OCI-LY1 (cell line): Measurements from ENCODE around the gene PGAM2.
"Not testable (repeated sequence)": the region's sequence is repeated elsewhere in the genome, so short reads cannot be mapped to it uniquely, and the experiment has no call there.

Source experiments
- EZH2 ChIP-seq: fragments of 200-600 bp; sonication (generic), shearing (Covaris generic); IDR thresholded peaks from 2 replicates; pipeline ENCODE4 v1.8.0; 2017; ENCODE audit warnings: borderline replicate concordance, mixed run types, mild to moderate bottlenecking, antibody characterized with exemption, low read length, moderate library complexity, mixed read lengths
- TF ChIP-seq, protein P1 (sequence below): fragments of 200-600 bp; sonication (generic), shearing (Covaris generic); IDR thresholded peaks from 2 replicates; pipeline ENCODE4 v1.5.1; 2017; ENCODE audit warnings: mild to moderate bottlenecking, antibody characterized with exemption, low read length, moderate library complexity, mixed read lengths

DNA sequence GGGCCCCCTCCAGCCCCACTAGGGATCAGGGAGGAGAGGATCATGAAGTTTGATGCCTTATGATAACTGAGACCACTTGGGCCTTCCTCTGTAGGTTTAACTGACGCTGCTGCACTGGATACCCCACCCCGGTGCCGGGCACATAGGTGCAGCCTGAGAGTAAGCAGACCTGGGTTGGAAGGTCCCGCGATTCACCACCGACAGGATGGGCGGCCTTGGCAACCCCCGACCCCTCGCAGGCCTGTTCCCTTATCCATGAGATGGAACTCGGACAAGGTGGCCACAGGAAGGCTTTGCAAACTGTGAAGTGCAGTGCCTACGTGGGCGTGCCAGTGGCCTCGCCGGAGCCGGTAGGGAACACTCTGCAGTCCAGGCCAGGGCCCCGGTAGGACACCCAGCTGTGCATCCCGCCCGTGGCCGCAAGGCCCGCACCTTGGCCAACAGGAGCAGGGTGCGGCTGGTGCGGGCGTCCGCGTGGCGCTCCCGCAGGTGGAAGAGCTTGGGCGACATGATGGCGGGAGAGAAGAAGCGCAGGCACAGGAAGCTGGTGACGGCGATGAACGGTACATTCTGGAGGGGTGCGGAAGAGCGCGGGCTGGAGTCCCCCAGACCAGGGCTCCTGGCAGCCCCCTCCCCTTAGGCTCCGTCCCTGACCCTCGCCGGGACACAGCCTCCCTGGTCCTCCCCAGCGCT lies 25.4 kb downstream of the PGAM2 start:
- TF ChIP-seq, protein P1, sequence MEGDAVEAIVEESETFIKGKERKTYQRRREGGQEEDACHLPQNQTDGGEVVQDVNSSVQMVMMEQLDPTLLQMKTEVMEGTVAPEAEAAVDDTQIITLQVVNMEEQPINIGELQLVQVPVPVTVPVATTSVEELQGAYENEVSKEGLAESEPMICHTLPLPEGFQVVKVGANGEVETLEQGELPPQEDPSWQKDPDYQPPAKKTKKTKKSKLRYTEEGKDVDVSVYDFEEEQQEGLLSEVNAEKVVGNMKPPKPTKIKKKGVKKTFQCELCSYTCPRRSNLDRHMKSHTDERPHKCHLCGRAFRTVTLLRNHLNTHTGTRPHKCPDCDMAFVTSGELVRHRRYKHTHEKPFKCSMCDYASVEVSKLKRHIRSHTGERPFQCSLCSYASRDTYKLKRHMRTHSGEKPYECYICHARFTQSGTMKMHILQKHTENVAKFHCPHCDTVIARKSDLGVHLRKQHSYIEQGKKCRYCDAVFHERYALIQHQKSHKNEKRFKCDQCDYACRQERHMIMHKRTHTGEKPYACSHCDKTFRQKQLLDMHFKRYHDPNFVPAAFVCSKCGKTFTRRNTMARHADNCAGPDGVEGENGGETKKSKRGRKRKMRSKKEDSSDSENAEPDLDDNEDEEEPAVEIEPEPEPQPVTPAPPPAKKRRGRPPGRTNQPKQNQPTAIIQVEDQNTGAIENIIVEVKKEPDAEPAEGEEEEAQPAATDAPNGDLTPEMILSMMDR: not testable (repeated sequence)
- not testable (repeated sequence) for TF ChIP-seq EZH2
